SK-N-SH (cell line): ENCODE results near the gene CYTL1.
"Not testable (repeated sequence)": the region's sequence is repeated elsewhere in the genome, so short reads cannot be mapped to it uniquely, and the experiment has no call there.

Source experiments
- CHD2 ChIP-seq: fragments of 150-350 bp; IDR thresholded peaks from 2 replicates; pipeline ENCODE4 v1.6.1; 2018; ENCODE audit warnings: low read length; ENCODE audit not compliant: partially characterized antibody
- EZH2phosphoT487 ChIP-seq: fragments of 200-600 bp; sonication (generic); IDR thresholded peaks from 2 replicates; pipeline ENCODE4 v1.6.1; 2017; ENCODE audit warnings: low read depth, mixed run types, mild to moderate bottlenecking, antibody characterized with exemption, moderate library complexity, borderline replicate concordance
- GABPA ChIP-seq: IDR thresholded peaks from 2 replicates; pipeline ENCODE4 v1.4.0; 2012; ENCODE audit warnings: low read depth, mild to moderate bottlenecking
- JUND ChIP-seq: IDR thresholded peaks from 2 replicates; pipeline ENCODE4 v1.4.0; 2012
- RFX5 ChIP-seq: IDR thresholded peaks from 2 replicates; pipeline ENCODE4 v1.6.1; 2012; ENCODE audit warnings: mild to moderate bottlenecking, improper control_type of control experiment, low read length
- SMC3 ChIP-seq: IDR thresholded peaks from 2 replicates; pipeline ENCODE4 v1.6.1; 2012; ENCODE audit warnings: low read depth, low read length, improper control_type of control experiment
- TF ChIP-seq, protein P1 (sequence below): fragments of 200-600 bp; sonication (generic); IDR thresholded peaks from 2 replicates; pipeline ENCODE4 v1.6.1; 2017; ENCODE audit warnings: antibody characterized with exemption, mild to moderate bottlenecking, moderate library complexity
- TF ChIP-seq, protein P2 (sequence below): IDR thresholded peaks from 2 replicates; pipeline ENCODE4 v1.4.0; 2012; ENCODE audit warnings: low read depth
- TF ChIP-seq, protein P3 (sequence below): IDR thresholded peaks from 2 replicates; pipeline ENCODE4 v1.6.1; 2012; ENCODE audit warnings: mild to moderate bottlenecking, low read depth, low read length, moderate library complexity
- TF ChIP-seq, protein P4 (sequence below): IDR thresholded peaks from 2 replicates; pipeline ENCODE4; 2012

DNA sequence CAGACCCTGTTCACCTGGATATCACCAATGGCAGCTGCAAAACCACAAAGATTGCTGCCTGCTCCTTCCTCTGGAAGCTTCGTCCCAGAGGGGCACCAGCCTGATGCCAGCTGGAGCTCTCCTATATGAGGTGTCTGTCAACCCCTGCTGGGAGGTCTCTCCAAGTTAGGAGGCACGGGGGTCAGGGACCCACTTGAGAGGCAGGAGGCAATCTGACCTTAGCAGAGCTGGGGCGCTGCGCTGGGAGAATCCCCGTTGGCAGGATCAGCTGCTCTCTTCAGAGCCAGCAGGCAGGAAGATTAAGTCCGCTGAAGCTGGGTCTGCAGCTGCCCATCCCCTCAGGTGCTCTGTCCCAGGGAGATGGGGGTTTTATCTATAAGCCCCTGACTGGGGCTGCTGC, 17.6 kb downstream of the CYTL1 start:
- not testable (repeated sequence) for TF ChIP-seq JUND, RFX5, EZH2phosphoT487, SMC3, CHD2, GABPA
- TF ChIP-seq, protein P1, sequence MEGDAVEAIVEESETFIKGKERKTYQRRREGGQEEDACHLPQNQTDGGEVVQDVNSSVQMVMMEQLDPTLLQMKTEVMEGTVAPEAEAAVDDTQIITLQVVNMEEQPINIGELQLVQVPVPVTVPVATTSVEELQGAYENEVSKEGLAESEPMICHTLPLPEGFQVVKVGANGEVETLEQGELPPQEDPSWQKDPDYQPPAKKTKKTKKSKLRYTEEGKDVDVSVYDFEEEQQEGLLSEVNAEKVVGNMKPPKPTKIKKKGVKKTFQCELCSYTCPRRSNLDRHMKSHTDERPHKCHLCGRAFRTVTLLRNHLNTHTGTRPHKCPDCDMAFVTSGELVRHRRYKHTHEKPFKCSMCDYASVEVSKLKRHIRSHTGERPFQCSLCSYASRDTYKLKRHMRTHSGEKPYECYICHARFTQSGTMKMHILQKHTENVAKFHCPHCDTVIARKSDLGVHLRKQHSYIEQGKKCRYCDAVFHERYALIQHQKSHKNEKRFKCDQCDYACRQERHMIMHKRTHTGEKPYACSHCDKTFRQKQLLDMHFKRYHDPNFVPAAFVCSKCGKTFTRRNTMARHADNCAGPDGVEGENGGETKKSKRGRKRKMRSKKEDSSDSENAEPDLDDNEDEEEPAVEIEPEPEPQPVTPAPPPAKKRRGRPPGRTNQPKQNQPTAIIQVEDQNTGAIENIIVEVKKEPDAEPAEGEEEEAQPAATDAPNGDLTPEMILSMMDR = not testable (repeated sequence)
- TF ChIP-seq, protein P2, sequence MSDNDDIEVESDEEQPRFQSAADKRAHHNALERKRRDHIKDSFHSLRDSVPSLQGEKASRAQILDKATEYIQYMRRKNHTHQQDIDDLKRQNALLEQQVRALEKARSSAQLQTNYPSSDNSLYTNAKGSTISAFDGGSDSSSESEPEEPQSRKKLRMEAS = not testable (repeated sequence)
- TF ChIP-seq, protein P3, sequence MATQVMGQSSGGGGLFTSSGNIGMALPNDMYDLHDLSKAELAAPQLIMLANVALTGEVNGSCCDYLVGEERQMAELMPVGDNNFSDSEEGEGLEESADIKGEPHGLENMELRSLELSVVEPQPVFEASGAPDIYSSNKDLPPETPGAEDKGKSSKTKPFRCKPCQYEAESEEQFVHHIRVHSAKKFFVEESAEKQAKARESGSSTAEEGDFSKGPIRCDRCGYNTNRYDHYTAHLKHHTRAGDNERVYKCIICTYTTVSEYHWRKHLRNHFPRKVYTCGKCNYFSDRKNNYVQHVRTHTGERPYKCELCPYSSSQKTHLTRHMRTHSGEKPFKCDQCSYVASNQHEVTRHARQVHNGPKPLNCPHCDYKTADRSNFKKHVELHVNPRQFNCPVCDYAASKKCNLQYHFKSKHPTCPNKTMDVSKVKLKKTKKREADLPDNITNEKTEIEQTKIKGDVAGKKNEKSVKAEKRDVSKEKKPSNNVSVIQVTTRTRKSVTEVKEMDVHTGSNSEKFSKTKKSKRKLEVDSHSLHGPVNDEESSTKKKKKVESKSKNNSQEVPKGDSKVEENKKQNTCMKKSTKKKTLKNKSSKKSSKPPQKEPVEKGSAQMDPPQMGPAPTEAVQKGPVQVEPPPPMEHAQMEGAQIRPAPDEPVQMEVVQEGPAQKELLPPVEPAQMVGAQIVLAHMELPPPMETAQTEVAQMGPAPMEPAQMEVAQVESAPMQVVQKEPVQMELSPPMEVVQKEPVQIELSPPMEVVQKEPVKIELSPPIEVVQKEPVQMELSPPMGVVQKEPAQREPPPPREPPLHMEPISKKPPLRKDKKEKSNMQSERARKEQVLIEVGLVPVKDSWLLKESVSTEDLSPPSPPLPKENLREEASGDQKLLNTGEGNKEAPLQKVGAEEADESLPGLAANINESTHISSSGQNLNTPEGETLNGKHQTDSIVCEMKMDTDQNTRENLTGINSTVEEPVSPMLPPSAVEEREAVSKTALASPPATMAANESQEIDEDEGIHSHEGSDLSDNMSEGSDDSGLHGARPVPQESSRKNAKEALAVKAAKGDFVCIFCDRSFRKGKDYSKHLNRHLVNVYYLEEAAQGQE = not testable (repeated sequence)
- TF ChIP-seq, protein P4, sequence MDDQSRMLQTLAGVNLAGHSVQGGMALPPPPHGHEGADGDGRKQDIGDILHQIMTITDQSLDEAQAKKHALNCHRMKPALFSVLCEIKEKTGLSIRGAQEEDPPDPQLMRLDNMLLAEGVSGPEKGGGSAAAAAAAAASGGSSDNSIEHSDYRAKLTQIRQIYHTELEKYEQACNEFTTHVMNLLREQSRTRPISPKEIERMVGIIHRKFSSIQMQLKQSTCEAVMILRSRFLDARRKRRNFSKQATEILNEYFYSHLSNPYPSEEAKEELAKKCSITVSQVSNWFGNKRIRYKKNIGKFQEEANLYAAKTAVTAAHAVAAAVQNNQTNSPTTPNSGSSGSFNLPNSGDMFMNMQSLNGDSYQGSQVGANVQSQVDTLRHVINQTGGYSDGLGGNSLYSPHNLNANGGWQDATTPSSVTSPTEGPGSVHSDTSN = not testable (repeated sequence)
